T-helper 1 cell treated with Interleukin-12 subunit alpha and Interleukin-12 subunit beta and Interleukin-4 antibody, amounts not matched to agents 30 ng/mL and 1 ng/mL, for 36 hours (primary cell): ENCODE data around the gene CAMSAP2. TPM values are rescaled to one million over a fixed set of nuclear protein-coding genes. Genes with fewer than 3 reads are reported as not detected.

ENCODE experiments used
- intact Hi-C: fragments of 100-400 bp; cut with micrococcal nuclease; formaldehyde crosslinking; loops from one replicate; pipeline ENCODE4 v1.15.1; 2024
- total RNA-seq: library from RNA; stranded (reverse); gene quantifications from 2 replicates; pipeline ENCODE4 v1.2.3, GENCODE V29; 2022

CAMSAP2 gene
- total RNA-seq, 1 donor from 2014 or later, result 0.44 TPM

GRCh38 chr1:200874694-200875093, 136.0 kb downstream of the CAMSAP2 start:
- intact Hi-C loops, result no loop called here

- intact Hi-C loops, result no loop called here
These were observed 136.7 kb downstream of the CAMSAP2 start for GRCh38 chr1:200875416-200875815.

- intact Hi-C loops, result no loop called here
These were observed 138.3 kb downstream of the CAMSAP2 start for GRCh38 chr1:200877010-200877409.

GRCh38 chr1:200877839-200878551, 139.3 kb downstream of the CAMSAP2 start:
- intact Hi-C loops, result no loop called here

GRCh38 chr1:200880212-200880611, 141.5 kb downstream of the CAMSAP2 start:
- intact Hi-C loops, result no loop called here

- intact Hi-C loops, result no loop called here
These were observed 144.4 kb downstream of the CAMSAP2 start for GRCh38 chr1:200883118-200883517.

GRCh38 chr1:200885623-200886402, 147.1 kb downstream of the CAMSAP2 start:
- intact Hi-C loops, result loop anchor here (5.0 kb wide), 3 partner anchors 36 to 259 kb away; partner anchors contain the start of gene CACNA1S

GRCh38 chr1:200886594-200886993, 147.9 kb downstream of the CAMSAP2 start:
- intact Hi-C loops, result loop anchor here (5.0 kb wide), 3 partner anchors 36 to 259 kb away; partner anchors contain the start of gene CACNA1S

GRCh38 chr1:200887036-200887435, 148.3 kb downstream of the CAMSAP2 start:
- intact Hi-C loops, result loop anchor here (5.0 kb wide), 3 partner anchors 35 to 260 kb away; partner anchors contain the start of gene CACNA1S

GRCh38 chr1:200887772-200888348, 149.2 kb downstream of the CAMSAP2 start:
- intact Hi-C loops, result loop anchor here (1.0 to 5.0 kb wide), 6 partner anchors 17 to 261 kb away; partner anchors contain the start of gene CACNA1S

- intact Hi-C loops, result loop anchor here (1.0 to 5.0 kb wide), 6 partner anchors 17 to 261 kb away; partner anchors contain the start of gene CACNA1S
These were observed 149.7 kb downstream of the CAMSAP2 start for GRCh38 chr1:200888349-200888838.

GRCh38 chr1:200889571-200889970, 150.9 kb downstream of the CAMSAP2 start:
- intact Hi-C loops, result loop anchor here (2.0 to 5.0 kb wide), 5 partner anchors 23 to 262 kb away; partner anchors contain the start of gene CACNA1S

GRCh38 chr1:200890027-200890426, 151.3 kb downstream of the CAMSAP2 start:
- intact Hi-C loops, result no loop called here

GRCh38 chr1:200890818-200891773, 152.4 kb downstream of the CAMSAP2 start:
- intact Hi-C loops, result loop anchor here (1.0 kb wide), 1 partner anchor 152 kb away; no protein-coding TSS in a partner anchor

- intact Hi-C loops, result loop anchor here (1.0 kb wide), 1 partner anchor 152 kb away; no protein-coding TSS in a partner anchor
These were observed 153.1 kb downstream of the CAMSAP2 start for GRCh38 chr1:200891774-200892157.

- intact Hi-C loops, result no loop called here
These were observed 153.9 kb downstream of the CAMSAP2 start for GRCh38 chr1:200892546-200892945.

GRCh38 chr1:200892958-200893357, 154.3 kb downstream of the CAMSAP2 start:
- intact Hi-C loops, result no loop called here

GRCh38 chr1:200893411-200893901, 154.8 kb downstream of the CAMSAP2 start:
- intact Hi-C loops, result no loop called here

GRCh38 chr1:200894712-200895442, 156.2 kb downstream of the CAMSAP2 start, which contains the start of gene INAVA:
INAVA (plus strand) TSS chr1:200894900; CDS start chr1:200898401, 3,501 bp downstream.
- intact Hi-C loops, result no loop called here
